Endothelial cell of umbilical vein (primary cell): ENCODE measurements around the gene MGAT4D. TPM values are rescaled to one million over a fixed set of nuclear protein-coding genes. Genes with fewer than 3 reads are reported as not detected.

Experiments
- BruUV-seq: library from RNA; stranded (reverse); fragments of 400-500 nt; replicated peaks from 2 replicates; lab custom pipeline; 2021; lab: Mats Ljungman, UMichigan
- CTCF ChIA-PET: fragments of 300-600, 350-600 bp; sonication (Branson Sonifier 250); formaldehyde crosslinking; loops from one replicate; lab custom pipeline; 2021; ENCODE audit warnings: antibody characterized with exemption, inconsistent platforms; lab: Charles Lee
- POLR2A ChIA-PET: fragments of 300-600, 350-600 bp; sonication (Branson Sonifier 250); formaldehyde crosslinking; loops from one replicate; lab custom pipeline; 2021; ENCODE audit warnings: antibody characterized with exemption, inconsistent platforms; lab: Charles Lee
- DNase-seq: peaks from one replicate; pipeline ENCODE4 v3.0.0-alpha.2; 2011; ENCODE audit warnings: low read depth, low spot score
- FAIRE-seq: peaks from 2 replicates; lab custom pipeline; 2011; peaks lifted over from hg19 to GRCh38; lab: Jason Lieb, UNC
- H2AFZ ChIP-seq: 2 replicates; pipeline ENCODE4 v1.6.0; 2012; ENCODE audit warnings: low read depth, low read length, control low read depth, inconsistent platforms
- H3K27ac ChIP-seq: 2 replicates; pipeline ENCODE4 v1.5.1; 2011; ENCODE audit warnings: low read depth, mild to moderate bottlenecking, control low read depth, low read length, moderate library complexity; ENCODE audit not compliant: insufficient read depth
- H3K27me3 ChIP-seq, 2 experiments: 2 replicates each; pipeline versions ENCODE4 v1.6.0 to v1.6.1; 2011; ENCODE audit warnings: low read length in 2 of 2, mixed read lengths in 1 of 2; ENCODE audit not compliant: control insufficient read depth in 2 of 2, insufficient read depth in 2 of 2
- H3K36me3 ChIP-seq, 2 experiments: 2 replicates in 1 of 2; 3 replicates in 1 of 2; pipeline ENCODE4 v1.5.1; 2011; ENCODE audit warnings: low read length in 2 of 2, mild to moderate bottlenecking in 1 of 2, moderate library complexity in 1 of 2; ENCODE audit not compliant: control insufficient read depth in 2 of 2, insufficient read depth in 2 of 2; ENCODE audit errors: extremely low read depth in 1 of 2
- H3K4me1 ChIP-seq: 3 replicates; pipeline ENCODE4 v1.5.1; 2011; ENCODE audit warnings: mild to moderate bottlenecking, low read length; ENCODE audit not compliant: control insufficient read depth, insufficient read depth; ENCODE audit errors: extremely low read depth
- H3K4me2 ChIP-seq: 2 replicates; pipeline ENCODE4 v1.6.1; 2011; ENCODE audit warnings: low read length, control low read depth, mixed read lengths; ENCODE audit not compliant: insufficient read depth
- H3K4me3 ChIP-seq, 3 experiments: fragments of 200-600 bp in 1 of 3; sonication (generic), shearing (Covaris generic) in 1 of 3; replicated peaks in 1 of 3; 2 replicates each; pipeline ENCODE4 v1.5.1; 2011 to 2016; ENCODE audit warnings: control low read depth in 3 of 3, low read length in 3 of 3, mild to moderate bottlenecking in 2 of 3, inconsistent platforms in 1 of 3, low read depth in 1 of 3, moderate library complexity in 1 of 3; ENCODE audit not compliant: insufficient read depth in 1 of 3
- H3K79me2 ChIP-seq: 2 replicates; pipeline ENCODE4 v1.6.0; 2012; ENCODE audit warnings: low read length, inconsistent platforms; ENCODE audit not compliant: control insufficient read depth, insufficient read depth
- H3K9ac ChIP-seq: replicated peaks from 2 replicates; pipeline ENCODE3; 2011; ENCODE audit warnings: low read length, control low read depth; ENCODE audit not compliant: insufficient read depth; ENCODE audit errors: extremely low read depth
- H3K9me1 ChIP-seq: replicated peaks from 3 replicates; pipeline ENCODE4 v1.6.0; 2011; ENCODE audit warnings: mild to moderate bottlenecking, low read length; ENCODE audit not compliant: control insufficient read depth, insufficient read depth; ENCODE audit errors: extremely low read depth
- H3K9me3 ChIP-seq: replicated peaks from 2 replicates; pipeline ENCODE4 v1.5.1; 2012; ENCODE audit warnings: low read length, inconsistent platforms; ENCODE audit not compliant: control insufficient read depth, insufficient read depth
- H4K20me1 ChIP-seq: replicated peaks from 2 replicates; pipeline ENCODE3; 2011; ENCODE audit warnings: mild to moderate bottlenecking, low read length; ENCODE audit not compliant: control insufficient read depth, insufficient read depth; ENCODE audit errors: extremely low read depth
- CTCF ChIP-seq, 2 donors: IDR thresholded peaks; 1 replicate in 1 of 2; 2 replicates in 1 of 2; pipeline ENCODE4 v1.5.1; 2011; ENCODE audit warnings: low read length in 2 of 2, mild to moderate bottlenecking in 2 of 2, moderate library complexity in 2 of 2, control low read depth in 1 of 2, inconsistent platforms in 1 of 2, low read depth in 1 of 2; ENCODE audit not compliant: insufficient read depth in 1 of 2; ENCODE audit errors: extremely low read depth in 1 of 2
- EZH2 ChIP-seq: IDR thresholded peaks from 2 replicates; pipeline ENCODE4 v1.6.1; 2012; ENCODE audit warnings: borderline replicate concordance, low read depth, mild to moderate bottlenecking, moderate library complexity, low read length, inconsistent platforms; ENCODE audit not compliant: severe bottlenecking
- FOS ChIP-seq: IDR thresholded peaks from 2 replicates; pipeline ENCODE4 v1.6.1; 2011; ENCODE audit warnings: mild to moderate bottlenecking, low read length, moderate library complexity, borderline replicate concordance; ENCODE audit not compliant: insufficient read depth
- GATA2 ChIP-seq: IDR thresholded peaks from 2 replicates; pipeline ENCODE4 v1.7.0; 2011; ENCODE audit warnings: low read depth, mild to moderate bottlenecking, moderate library complexity, mixed read lengths, low read length; ENCODE audit not compliant: insufficient read length, insufficient read depth
- JUN ChIP-seq: IDR thresholded peaks from 2 replicates; pipeline ENCODE4 v1.6.1; 2011; ENCODE audit warnings: borderline replicate concordance, low read depth; ENCODE audit not compliant: insufficient read length, insufficient read depth
- MAX ChIP-seq: IDR thresholded peaks from 2 replicates; pipeline ENCODE4 v1.6.1; 2011; ENCODE audit not compliant: insufficient read depth, insufficient read length
- MYC ChIP-seq: IDR thresholded peaks from one replicate; pipeline ENCODE4 v1.6.1; 2011; ENCODE audit warnings: mild to moderate bottlenecking, low read depth, low read length
- POLR2A ChIP-seq: IDR thresholded peaks from 2 replicates; pipeline ENCODE4 v1.6.1; 2012; ENCODE audit warnings: low read depth, mild to moderate bottlenecking, control low read depth, low read length
- POLR2AphosphoS5 ChIP-seq: IDR thresholded peaks from 2 replicates; pipeline ENCODE4 v1.6.1; 2012; ENCODE audit warnings: low read depth, mild to moderate bottlenecking, control low read depth, low read length, moderate library complexity; ENCODE audit not compliant: insufficient read depth
- dilution Hi-C: fragments of 300-500 bp; cut with MboI; formaldehyde crosslinking; loops from one replicate; pipeline ENCODE4 v1.15.0; 2019; ENCODE audit warnings: low sequenced_read_pairs; ENCODE audit not compliant: extremely low pct_ligation_motif_present
- intact Hi-C: fragments of 100-400 bp; cut with micrococcal nuclease; formaldehyde crosslinking; loops from one replicate; pipeline ENCODE4 v1.10.0; 2022
- polyA plus RNA-seq, 4 experiments: library from polyadenylated mRNA; depleted of rRNA in 3 of 4; stranded (reverse) in 3 of 4; unstranded in 1 of 4; fragments of >200 nt; gene quantifications; 2 replicates each; pipeline versions ENCODE4 v1.2.1 to v1.2.3, GENCODE V29; 2011 to 2012; ENCODE audit warnings: missing spikeins in 1 of 4
- total RNA-seq: library from RNA; stranded (reverse); gene quantifications from 2 replicates; pipeline ENCODE4 v1.2.3, GENCODE V29; 2021

The MGAT4D gene
- total and polyA plus RNA-seq, 2 donors (not counting 3 experiments of a cell fraction or from before 2014, with no cell fraction given) = not detected

DNA sequence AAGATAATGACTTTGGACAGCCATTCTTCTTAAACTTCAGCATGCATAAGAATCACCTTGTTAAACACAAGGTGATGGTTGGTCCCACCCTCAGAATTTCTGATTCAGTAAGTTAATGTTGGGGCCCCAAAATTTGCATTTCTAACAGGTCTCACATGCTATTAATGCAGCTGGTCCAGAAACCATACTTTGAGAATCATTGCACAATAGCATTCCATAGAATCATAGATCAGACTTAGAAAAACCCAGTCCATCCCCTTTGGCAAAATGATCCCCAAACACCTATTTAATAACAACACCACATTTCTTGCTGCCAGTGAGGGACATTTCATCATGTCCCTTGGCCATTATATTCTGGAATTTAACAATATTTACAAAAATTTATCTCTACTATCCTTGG, 6.2 kb upstream of the MGAT4D start:
- Histone ChIP-seq H3K4me1 (no peaks in the 10 kb centered on the region), H3K27me3 (peaks cover 15 to 38% of the 10 kb centered on the region in 2 experiments), H3K27ac (no peak overlapping the region), H3K4me3 (no peak overlapping the region), H3K4me2 (no peak overlapping the region), H3K9me1 (no peaks in the 10 kb centered on the region), H4K20me1 (no peaks in the 10 kb centered on the region), H3K9me3 (no peaks in the 10 kb centered on the region), H3K79me2 (no peaks in the 10 kb centered on the region), H3K36me3 (no peaks in the 10 kb centered on the region), H2AFZ (no peak overlapping the region), H3K9ac (no peak overlapping the region)
- TF ChIP-seq GATA2 (no peak), POLR2AphosphoS5 (no peak), POLR2A (no peak), MYC (no peak), JUN (no peak), MAX (no peak), EZH2 (no peak)
- DNase-seq = no peak
- CTCF ChIA-PET = no interaction called here
- dilution Hi-C loops (no loop called here), intact Hi-C loops (no loop called here)
- POLR2A ChIA-PET = no interaction called here
- FAIRE-seq = no peak
- BruUV-seq = no TSS peak

DNA sequence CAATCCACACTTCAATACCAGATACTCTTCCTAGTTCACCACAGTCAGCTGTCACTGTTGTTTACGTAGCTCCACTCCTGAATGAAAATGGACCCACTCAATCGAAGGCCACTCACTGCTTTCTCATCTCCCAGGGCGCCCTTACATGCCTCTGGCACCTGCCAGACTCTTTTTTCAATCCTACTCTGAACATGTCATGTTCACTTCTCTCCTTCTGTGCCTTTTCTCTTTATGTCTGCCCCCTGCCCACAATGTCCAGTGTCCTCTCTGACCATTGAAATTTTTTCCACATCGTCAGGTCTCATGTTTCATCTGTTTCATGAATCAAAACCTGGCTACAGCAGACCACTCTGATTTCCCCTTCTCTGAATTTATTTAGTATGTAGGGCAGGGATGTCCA, 1.3 kb upstream of the MGAT4D start:
- Histone ChIP-seq H3K4me1 (no peaks in the 10 kb centered on the region), H3K9me1 (no peaks in the 10 kb centered on the region), H3K9me3 (no peaks in the 10 kb centered on the region), H3K9ac (no peak overlapping the region), H3K27ac (no peak overlapping the region), H3K79me2 (no peaks in the 10 kb centered on the region), H3K27me3 (peaks cover 34 to 70% of the 10 kb centered on the region in 2 experiments), H3K4me3 (no peak overlapping the region), H3K36me3 (no peaks in the 10 kb centered on the region), H4K20me1 (no peaks in the 10 kb centered on the region), H2AFZ (no peak overlapping the region), H3K4me2 (no peak overlapping the region)
- CTCF ChIA-PET = no interaction called here
- TF ChIP-seq POLR2A = no peak
- TF ChIP-seq MYC = no peak
- TF ChIP-seq JUN = no peak
- TF ChIP-seq FOS = no peak
- TF ChIP-seq GATA2 = no peak
- no peak for TF ChIP-seq EZH2
- TF ChIP-seq CTCF (IDR thresholded peaks at IDR 0.05; ENCODE audit: extremely low read depth in 1 of 2, insufficient read depth in 1 of 2, low read depth in 1 of 2, low read length in 2 of 2) = no peak
- no peak for TF ChIP-seq MAX
- TF ChIP-seq POLR2AphosphoS5 = no peak
- FAIRE-seq = no peak
- DNase-seq = no peak
- dilution Hi-C loops = no loop called here
- POLR2A ChIA-PET = no interaction called here
- intact Hi-C loops = no loop called here
- no TSS peak for BruUV-seq
